ENCODE results near the gene BPIFA3.

BPIFA3 gene

GRCh38 chr20:33259371-33259770 lies 42.2 kb downstream of the BPIFA3 start:
- no peak for DNase-seq (ENCODE audit: low read depth in 2 of 2, low spot score in 1 of 2)

- no peak for DNase-seq (ENCODE audit: low read depth in 2 of 2, low spot score in 1 of 2)
Measured at GRCh38 chr20:33261465-33261864, 44.3 kb downstream of the BPIFA3 start.

GRCh38 chr20:33262658-33263065 lies 45.5 kb downstream of the BPIFA3 start:
- DNase-seq (ENCODE audit: low read depth in 2 of 2, low spot score in 1 of 2): no peak

GRCh38 chr20:33263784-33264183 lies 46.6 kb downstream of the BPIFA3 start:
- no peak for DNase-seq (ENCODE audit: low read depth in 2 of 2, low spot score in 1 of 2)

- no peak for DNase-seq (ENCODE audit: low read depth in 2 of 2, low spot score in 1 of 2)
Measured at GRCh38 chr20:33267701-33268100, 50.5 kb downstream of the BPIFA3 start.

- no peak for DNase-seq (ENCODE audit: low read depth in 2 of 2, low spot score in 1 of 2)
Measured at GRCh38 chr20:33272155-33272873, 55.2 kb downstream of the BPIFA3 start.

- no peak for DNase-seq (ENCODE audit: low read depth in 2 of 2, low spot score in 1 of 2)
Measured at GRCh38 chr20:33273117-33273851, 56.1 kb downstream of the BPIFA3 start.

- no peak for DNase-seq (ENCODE audit: low read depth in 2 of 2, low spot score in 1 of 2)
Measured at GRCh38 chr20:33275215-33275614, 58.1 kb downstream of the BPIFA3 start.

GRCh38 chr20:33275871-33276270 lies 58.7 kb downstream of the BPIFA3 start:
- no peak for DNase-seq (ENCODE audit: low read depth in 2 of 2, low spot score in 1 of 2)

- no peak for DNase-seq (ENCODE audit: low read depth in 2 of 2, low spot score in 1 of 2)
Measured at GRCh38 chr20:33276303-33277113, 59.4 kb downstream of the BPIFA3 start.
